ENCODE results near the gene SLCO2B1.

Gene SLCO2B1

GRCh38 chr11:75161506-75162095, 10.7 kb downstream of the SLCO2B1 start:
- H3K4me3 ChIP-seq (ENCODE audit: low read depth, low read length) = no peak overlapping the region

- H3K4me3 ChIP-seq (ENCODE audit: low read depth, low read length) = no peak overlapping the region
These were observed 12.0 kb downstream of the SLCO2B1 start for GRCh38 chr11:75162954-75163353.

- no peak overlapping the region for H3K4me3 ChIP-seq (ENCODE audit: low read depth, low read length)
These were observed 13.3 kb downstream of the SLCO2B1 start for GRCh38 chr11:75163921-75164849.

GRCh38 chr11:75165721-75166120, 14.8 kb downstream of the SLCO2B1 start:
- H3K4me3 ChIP-seq (ENCODE audit: low read depth, low read length) = no peak overlapping the region

- no peak overlapping the region for H3K4me3 ChIP-seq (ENCODE audit: low read depth, low read length)
These were observed 15.9 kb downstream of the SLCO2B1 start for GRCh38 chr11:75166791-75167190.

GRCh38 chr11:75167617-75168016, 16.7 kb downstream of the SLCO2B1 start:
- no peak overlapping the region for H3K4me3 ChIP-seq (ENCODE audit: low read depth, low read length)

- H3K4me3 ChIP-seq (ENCODE audit: low read depth, low read length) = no peak overlapping the region
These were observed 18.4 kb downstream of the SLCO2B1 start for GRCh38 chr11:75169101-75169885.

- H3K4me3 ChIP-seq (ENCODE audit: low read depth, low read length) = no peak overlapping the region
These were observed 19.8 kb downstream of the SLCO2B1 start for GRCh38 chr11:75170516-75171201.

- no peak overlapping the region for H3K4me3 ChIP-seq (ENCODE audit: low read depth, low read length)
These were observed 22.4 kb downstream of the SLCO2B1 start for GRCh38 chr11:75173336-75173735.

GRCh38 chr11:75174781-75175370, 24.0 kb downstream of the SLCO2B1 start:
- no peak overlapping the region for H3K4me3 ChIP-seq (ENCODE audit: low read depth, low read length)

- H3K4me3 ChIP-seq (ENCODE audit: low read depth, low read length) = no peak overlapping the region
These were observed 31.8 kb downstream of the SLCO2B1 start for GRCh38 chr11:75182664-75183063.

GRCh38 chr11:75184051-75184450, 33.1 kb downstream of the SLCO2B1 start:
- H3K4me3 ChIP-seq (ENCODE audit: low read depth, low read length) = no peak overlapping the region

GRCh38 chr11:75184757-75185425, 34.0 kb downstream of the SLCO2B1 start:
- H3K4me3 ChIP-seq (ENCODE audit: low read depth, low read length) = no peak overlapping the region

- no peak overlapping the region for H3K4me3 ChIP-seq (ENCODE audit: low read depth, low read length)
These were observed 35.0 kb downstream of the SLCO2B1 start for GRCh38 chr11:75185866-75186265.

- no peak overlapping the region for H3K4me3 ChIP-seq (ENCODE audit: low read depth, low read length)
These were observed 36.1 kb downstream of the SLCO2B1 start for GRCh38 chr11:75186999-75187398.

GRCh38 chr11:75188671-75189070, 37.8 kb downstream of the SLCO2B1 start:
- H3K4me3 ChIP-seq (ENCODE audit: low read depth, low read length) = no peak overlapping the region

GRCh38 chr11:75189108-75189507, 38.2 kb downstream of the SLCO2B1 start:
- no peak overlapping the region for H3K4me3 ChIP-seq (ENCODE audit: low read depth, low read length)

- no peak overlapping the region for H3K4me3 ChIP-seq (ENCODE audit: low read depth, low read length)
These were observed 39.0 kb downstream of the SLCO2B1 start for GRCh38 chr11:75189911-75190310.

GRCh38 chr11:75190652-75191329, 39.9 kb downstream of the SLCO2B1 start:
- no peak overlapping the region for H3K4me3 ChIP-seq (ENCODE audit: low read depth, low read length)

Data from iPS-11a (cell line).